Ectodermal cell (in vitro differentiated cells): ENCODE data around the gene KIRREL3.

Experiments used
- H3K27ac ChIP-seq: 2 replicates; pipeline ENCODE4 v1.7.0; 2013; ENCODE audit warnings: mild to moderate bottlenecking, low read depth, low read length; ENCODE audit not compliant: insufficient read depth, poor library complexity, severe bottlenecking
- H3K27me3 ChIP-seq: 2 replicates; pipeline ENCODE4 v1.7.0; 2013; ENCODE audit warnings: mild to moderate bottlenecking, low read length; ENCODE audit not compliant: insufficient read depth, control insufficient read depth, poor library complexity, severe bottlenecking
- H3K36me3 ChIP-seq: one replicate; pipeline ENCODE4 v1.7.0; 2013; ENCODE audit warnings: low read length; ENCODE audit not compliant: control insufficient read depth, insufficient read depth
- H3K4me1 ChIP-seq: one replicate; pipeline ENCODE4 v1.7.0; 2013; ENCODE audit warnings: low read length; ENCODE audit not compliant: control insufficient read depth, insufficient read depth
- H3K4me3 ChIP-seq: 2 replicates; pipeline ENCODE4 v1.7.0; 2013; ENCODE audit warnings: low read depth, low read length, control low read depth; ENCODE audit not compliant: insufficient read depth
- H3K9me3 ChIP-seq: 2 replicates; pipeline ENCODE4 v1.7.0; 2013; ENCODE audit warnings: mild to moderate bottlenecking, low read length, moderate library complexity; ENCODE audit not compliant: control insufficient read depth
- WGBS, 2 experiments: methylation state at CpG; one replicate each; pipeline ENCODE4 v1.1.7; 2013; ENCODE audit warnings: missing lambda C conversion rate in 2 of 2; 5-methylcytosine and 5-hydroxymethylcytosine counted together

The KIRREL3 gene

GRCh38 chr11:126467046-126467370 lies 533.6 kb downstream of the KIRREL3 start:
- H3K27ac ChIP-seq, result no peak overlapping the region
- H3K4me3 ChIP-seq, result no peak overlapping the region
- no peaks in the 10 kb centered on the region for H3K4me1 ChIP-seq
- WGBS, 2 experiments, result 92 to 93% methylated on average over 13 of the region's 13 CpGs
- H3K36me3 ChIP-seq, result no peaks in the 10 kb centered on the region
- no peaks in the 10 kb centered on the region for H3K27me3 ChIP-seq
- no peaks in the 10 kb centered on the region for H3K9me3 ChIP-seq

- no peaks in the 10 kb centered on the region for H3K4me1 ChIP-seq
- no peaks in the 10 kb centered on the region for H3K27me3 ChIP-seq
- 79 to 82% methylated on average over 18 of the region's 18 CpGs for WGBS, 2 experiments
Measured at GRCh38 chr11:126466236-126467045, 534.1 kb downstream of the KIRREL3 start.

GRCh38 chr11:126465573-126466188 lies 534.9 kb downstream of the KIRREL3 start:
- H3K27ac ChIP-seq, result no peak overlapping the region
- no peaks in the 10 kb centered on the region for H3K4me1 ChIP-seq
- 65 to 70% methylated on average over 18 to 19 of the region's 19 CpGs for WGBS, 2 experiments
- H3K4me3 ChIP-seq, result no peak overlapping the region
- no peaks in the 10 kb centered on the region for H3K9me3 ChIP-seq
- no peaks in the 10 kb centered on the region for H3K36me3 ChIP-seq
- no peaks in the 10 kb centered on the region for H3K27me3 ChIP-seq

More at GRCh38 chr11:126466236-126467045, 534.1 kb downstream of the KIRREL3 start:
- H3K27ac ChIP-seq, result no peak overlapping the region
- H3K36me3 ChIP-seq, result no peaks in the 10 kb centered on the region
- no peak overlapping the region for H3K4me3 ChIP-seq
- no peaks in the 10 kb centered on the region for H3K9me3 ChIP-seq

DNA sequence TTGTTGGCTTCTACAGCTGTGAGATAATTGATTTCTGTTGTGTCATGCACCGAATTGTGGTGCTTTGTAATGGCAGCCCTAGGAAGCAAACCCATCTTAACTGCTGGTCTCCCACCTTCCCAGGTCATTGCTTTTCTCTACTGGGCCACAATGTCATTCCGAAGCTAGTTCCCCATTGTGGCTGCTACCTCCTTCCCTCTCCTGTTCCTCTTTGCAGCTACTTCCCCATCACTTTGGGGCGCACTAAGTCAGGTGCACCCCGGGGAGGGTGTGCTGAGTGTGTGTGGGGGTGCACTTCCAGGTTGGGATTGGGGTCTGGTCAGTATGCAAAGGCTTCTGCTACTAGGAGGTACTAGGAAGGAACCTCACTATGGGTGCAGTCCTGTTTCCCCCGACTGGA lies 535.8 kb downstream of the KIRREL3 start:
- Histone ChIP-seq H3K36me3 (no peaks in the 10 kb centered on the region), H3K27me3 (no peaks in the 10 kb centered on the region), H3K9me3 (no peaks in the 10 kb centered on the region), H3K27ac (no peak overlapping the region), H3K4me3 (no peak overlapping the region), H3K4me1 (no peaks in the 10 kb centered on the region)
- 94 to 96% methylated on average over 5 of the region's 5 CpGs for whole genome bisulfite sequencing, 2 experiments

DNA sequence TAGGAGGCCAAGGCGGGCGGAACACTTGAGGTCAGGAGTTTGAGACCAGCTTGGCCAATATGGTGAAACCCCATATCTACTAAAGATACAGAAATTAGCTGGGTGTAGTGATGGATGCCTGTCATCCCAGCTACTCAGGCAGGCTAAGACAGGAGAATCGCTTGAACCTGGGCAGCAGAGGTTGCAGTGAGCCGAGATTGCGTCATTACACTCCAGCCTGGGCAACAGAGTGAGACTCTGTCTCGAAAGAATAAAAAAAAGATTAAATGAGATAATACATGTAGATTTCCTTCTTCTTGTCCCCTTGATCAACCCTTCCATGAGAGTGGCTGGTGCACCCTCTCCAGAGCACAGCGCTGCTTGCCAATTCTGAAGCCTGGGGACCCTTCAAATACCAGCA lies 538.1 kb downstream of the KIRREL3 start:
- Histone ChIP-seq H3K4me3 (no peak overlapping the region), H3K27me3 (no peaks in the 10 kb centered on the region), H3K36me3 (no peaks in the 10 kb centered on the region), H3K9me3 (no peaks in the 10 kb centered on the region), H3K4me1 (no peaks in the 10 kb centered on the region), H3K27ac (no peak overlapping the region)
- WGBS, 2 experiments, result 94 to 95% methylated on average over 7 of the region's 7 CpGs

GRCh38 chr11:126461996-126462395 lies 538.6 kb downstream of the KIRREL3 start:
- no peak overlapping the region for H3K27ac ChIP-seq
- WGBS, 2 experiments, result 90% methylated on average over 6 of the region's 6 CpGs
- H3K4me1 ChIP-seq, result no peaks in the 10 kb centered on the region
- H3K9me3 ChIP-seq, result no peaks in the 10 kb centered on the region
- no peak overlapping the region for H3K4me3 ChIP-seq
- no peaks in the 10 kb centered on the region for H3K36me3 ChIP-seq
- H3K27me3 ChIP-seq, result no peaks in the 10 kb centered on the region

GRCh38 chr11:126461096-126461440 lies 539.5 kb downstream of the KIRREL3 start:
- H3K27me3 ChIP-seq, result no peaks in the 10 kb centered on the region
- H3K36me3 ChIP-seq, result no peaks in the 10 kb centered on the region
- H3K4me1 ChIP-seq, result no peaks in the 10 kb centered on the region
- H3K9me3 ChIP-seq, result no peaks in the 10 kb centered on the region
- no peak overlapping the region for H3K27ac ChIP-seq
- WGBS, 2 experiments, result 84 to 87% methylated on average over 8 of the region's 8 CpGs
- no peak overlapping the region for H3K4me3 ChIP-seq

GRCh38 chr11:126460417-126461095 lies 540.0 kb downstream of the KIRREL3 start:
- 91 to 94% methylated on average over 15 of the region's 15 CpGs for WGBS, 2 experiments
- Histone ChIP-seq H3K27me3 (no peaks in the 10 kb centered on the region), H3K4me1 (no peaks in the 10 kb centered on the region), H3K9me3 (no peaks in the 10 kb centered on the region), H3K36me3 (no peaks in the 10 kb centered on the region), H3K27ac (no peak overlapping the region), H3K4me3 (no peak overlapping the region)

GRCh38 chr11:126459691-126460281 lies 540.8 kb downstream of the KIRREL3 start:
- Histone ChIP-seq H3K9me3 (no peaks in the 10 kb centered on the region), H3K4me1 (no peaks in the 10 kb centered on the region), H3K36me3 (no peaks in the 10 kb centered on the region), H3K27ac (no peak overlapping the region), H3K27me3 (no peaks in the 10 kb centered on the region), H3K4me3 (no peak overlapping the region)
- WGBS, 2 experiments, result 78 to 80% methylated on average over 10 of the region's 10 CpGs

DNA sequence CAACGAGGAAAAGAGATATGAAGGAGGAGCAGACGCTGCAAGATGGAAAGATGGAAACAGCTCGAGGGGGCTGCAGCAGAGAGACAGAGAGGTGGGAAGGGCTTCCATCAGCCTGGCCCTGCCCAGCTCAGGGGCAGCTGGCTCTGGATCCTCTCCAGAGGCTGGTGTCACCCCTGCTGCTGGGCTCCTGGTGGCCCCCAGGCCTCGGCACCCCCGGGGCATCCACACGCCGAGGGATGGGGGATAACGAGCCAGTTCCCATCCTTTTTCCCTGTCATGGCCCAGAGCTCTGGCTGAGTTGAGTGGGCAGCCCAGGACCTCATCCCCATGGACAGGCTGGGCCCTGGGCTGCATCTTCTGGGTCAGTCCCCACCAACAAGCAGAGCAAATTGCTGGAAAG lies 542.8 kb downstream of the KIRREL3 start:
- Histone ChIP-seq H3K9me3 (no peaks in the 10 kb centered on the region), H3K4me3 (no peak overlapping the region), H3K27ac (no peak overlapping the region), H3K27me3 (no peaks in the 10 kb centered on the region), H3K36me3 (no peaks in the 10 kb centered on the region), H3K4me1 (peaks cover 1% of the 10 kb centered on the region)
- 90 to 94% methylated on average over 8 of the region's 8 CpGs for WGBS, 2 experiments
